ENCODE measurements around the gene COTL1. TPM values are rescaled to one million over a fixed set of nuclear protein-coding genes. Genes with fewer than 3 reads are reported as not detected.

The COTL1 gene
- total and polyA plus RNA-seq, 2 of the 13 experiments (the other 11 are each of a cell fraction or from before 2014, with no cell fraction given) = 8.7 to 16.9 TPM

DNA sequence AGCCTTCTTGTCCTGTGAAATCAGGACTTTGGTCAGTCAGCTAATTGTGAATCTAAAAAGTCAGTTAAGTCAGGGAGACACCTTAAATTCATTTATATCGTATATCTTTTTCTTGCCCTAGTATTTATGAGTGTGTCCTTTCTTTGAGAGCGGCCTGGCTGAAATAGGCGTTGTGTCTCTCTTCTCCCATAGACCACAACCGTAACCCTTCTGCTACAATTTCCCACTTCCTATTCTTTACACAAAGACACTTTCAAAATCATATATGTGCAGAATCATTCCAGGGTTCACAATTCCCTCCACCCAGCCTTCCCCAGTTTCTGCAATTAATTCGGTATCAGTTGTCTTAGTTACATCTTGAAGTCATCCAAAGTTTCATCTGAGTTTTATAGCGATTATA is 14.0 kb upstream of the COTL1 start:
- WGBS (ENCODE audit: low lambda C conversion rate) = 69% methylated on average over 6 of the region's 6 CpGs
- in situ Hi-C loops (cut with HindIII; ENCODE audit: extremely low pct_ligation_motif_present, low pct_unique_long_range_greater_than_20kb) = no loop called here
- DNase-seq (ENCODE audit: low spot score) (no peak), FAIRE-seq (no peak), ATAC-seq (no peak)
- H3K4me2 ChIP-seq (ENCODE audit: low read depth, low read length) = no peak overlapping the region
- no TSS peak for BruUV-seq (replicated peaks)
- no peak overlapping the region for H3K9ac ChIP-seq (ENCODE audit: insufficient read depth, low read depth, low read length)
- ChIA-PET CTCF (ENCODE audit: low intra/inter-chr PET ratio, low total read pairs) (no interaction called here), POLR2A (no interaction called here)
- no peaks in the 10 kb centered on the region for H3K9me3 ChIP-seq (ENCODE audit: low read length)
- no peak overlapping the region for H2AFZ ChIP-seq (ENCODE audit: low read length)
- H3K4me1 ChIP-seq (ENCODE audit: insufficient read depth, low read length) = peaks cover 32% of the 10 kb centered on the region
- H3K36me3 ChIP-seq (replicated peaks in 1 of 2; ENCODE audit: control insufficient read depth in 1 of 2, insufficient read depth in 2 of 2, low read length in 2 of 2) = no peaks in the 10 kb centered on the region
- H4K20me1 ChIP-seq (ENCODE audit: insufficient read depth, low read length) = no peaks in the 10 kb centered on the region
- no peaks in the 10 kb centered on the region for H3K79me2 ChIP-seq (ENCODE audit: insufficient read depth, low read length)
- peaks cover 1 to 25% of the 10 kb centered on the region in 2 experiments; a peak in 3 of 5 replicates for H3K27me3 ChIP-seq (ENCODE audit: control insufficient read depth in 1 of 2, insufficient read depth in 2 of 2, low read length in 2 of 2)
- intact Hi-C loops (cut with micrococcal nuclease; ENCODE audit: unreplicated experiment) = no loop called here
- no peak overlapping the region for H3K4me3 ChIP-seq (replicated peaks in 1 of 3; ENCODE audit: insufficient read depth in 1 of 3, low read depth in 2 of 3, low read length in 3 of 3)
- TF ChIP-seq NCOA2 (CRISPR knock-in tag; IDR thresholded peaks at IDR 0.05) (no peak), ZEB1 (IDR thresholded peaks at IDR 0.05; ENCODE audit: insufficient replicate concordance, low read depth) (no peak), ZNF562 (CRISPR knock-in tag; IDR thresholded peaks at IDR 0.05; ENCODE audit: borderline replicate concordance) (no peak), PHF8 (CRISPR knock-in tag; IDR thresholded peaks at IDR 0.05) (no peak), HMGA1 (CRISPR knock-in tag; conservative IDR thresholded peaks at IDR 0.05) (no peak), PHF20 (CRISPR knock-in tag; IDR thresholded peaks at IDR 0.05) (no peak), ARHGAP35 (CRISPR knock-in tag; IDR thresholded peaks at IDR 0.05; ENCODE audit: borderline replicate concordance) (no peak), SOX6 (IDR thresholded peaks at IDR 0.05) (no peak), SOX6 (CRISPR knock-in tag; IDR thresholded peaks at IDR 0.05) (no peak), KLF16 (CRISPR knock-in tag; IDR thresholded peaks at IDR 0.05) (no peak), PCBP2 (optimal IDR thresholded peaks at IDR 0.05; ENCODE audit: low read depth, low read length, poor library complexity, severe bottlenecking) (no peak), SOX5 (CRISPR knock-in tag; IDR thresholded peaks at IDR 0.05; ENCODE audit: borderline replicate concordance) (no peak), FOXJ3 (CRISPR knock-in tag; IDR thresholded peaks at IDR 0.05; ENCODE audit: borderline replicate concordance) (no peak)
- TF ChIP-seq, protein P1, sequence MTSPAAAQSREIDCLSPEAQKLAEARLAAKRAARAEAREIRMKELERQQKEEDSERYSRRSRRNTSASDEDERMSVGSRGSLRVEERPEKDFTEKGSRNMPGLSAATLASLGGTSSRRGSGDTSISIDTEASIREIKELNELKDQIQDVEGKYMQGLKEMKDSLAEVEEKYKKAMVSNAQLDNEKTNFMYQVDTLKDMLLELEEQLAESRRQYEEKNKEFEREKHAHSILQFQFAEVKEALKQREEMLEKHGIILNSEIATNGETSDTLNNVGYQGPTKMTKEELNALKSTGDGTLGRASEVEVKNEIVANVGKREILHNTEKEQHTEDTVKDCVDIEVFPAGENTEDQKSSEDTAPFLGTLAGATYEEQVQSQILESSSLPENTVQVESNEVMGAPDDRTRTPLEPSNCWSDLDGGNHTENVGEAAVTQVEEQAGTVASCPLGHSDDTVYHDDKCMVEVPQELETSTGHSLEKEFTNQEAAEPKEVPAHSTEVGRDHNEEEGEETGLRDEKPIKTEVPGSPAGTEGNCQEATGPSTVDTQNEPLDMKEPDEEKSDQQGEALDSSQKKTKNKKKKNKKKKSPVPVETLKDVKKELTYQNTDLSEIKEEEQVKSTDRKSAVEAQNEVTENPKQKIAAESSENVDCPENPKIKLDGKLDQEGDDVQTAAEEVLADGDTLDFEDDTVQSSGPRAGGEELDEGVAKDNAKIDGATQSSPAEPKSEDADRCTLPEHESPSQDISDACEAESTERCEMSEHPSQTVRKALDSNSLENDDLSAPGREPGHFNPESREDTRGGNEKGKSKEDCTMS (CRISPR knock-in tag; conservative IDR thresholded peaks at IDR 0.05) = no peak
- TF ChIP-seq, protein P2, sequence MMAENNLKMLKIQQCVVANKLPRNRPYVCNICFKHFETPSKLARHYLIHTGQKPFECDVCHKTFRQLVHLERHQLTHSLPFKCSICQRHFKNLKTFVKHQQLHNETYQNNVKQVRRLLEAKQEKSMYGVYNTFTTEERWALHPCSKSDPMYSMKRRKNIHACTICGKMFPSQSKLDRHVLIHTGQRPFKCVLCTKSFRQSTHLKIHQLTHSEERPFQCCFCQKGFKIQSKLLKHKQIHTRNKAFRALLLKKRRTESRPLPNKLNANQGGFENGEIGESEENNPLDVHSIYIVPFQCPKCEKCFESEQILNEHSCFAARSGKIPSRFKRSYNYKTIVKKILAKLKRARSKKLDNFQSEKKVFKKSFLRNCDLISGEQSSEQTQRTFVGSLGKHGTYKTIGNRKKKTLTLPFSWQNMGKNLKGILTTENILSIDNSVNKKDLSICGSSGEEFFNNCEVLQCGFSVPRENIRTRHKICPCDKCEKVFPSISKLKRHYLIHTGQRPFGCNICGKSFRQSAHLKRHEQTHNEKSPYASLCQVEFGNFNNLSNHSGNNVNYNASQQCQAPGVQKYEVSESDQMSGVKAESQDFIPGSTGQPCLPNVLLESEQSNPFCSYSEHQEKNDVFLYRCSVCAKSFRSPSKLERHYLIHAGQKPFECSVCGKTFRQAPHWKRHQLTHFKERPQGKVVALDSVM (CRISPR knock-in tag; IDR thresholded peaks at IDR 0.05) = no peak
- TF ChIP-seq, protein P3, sequence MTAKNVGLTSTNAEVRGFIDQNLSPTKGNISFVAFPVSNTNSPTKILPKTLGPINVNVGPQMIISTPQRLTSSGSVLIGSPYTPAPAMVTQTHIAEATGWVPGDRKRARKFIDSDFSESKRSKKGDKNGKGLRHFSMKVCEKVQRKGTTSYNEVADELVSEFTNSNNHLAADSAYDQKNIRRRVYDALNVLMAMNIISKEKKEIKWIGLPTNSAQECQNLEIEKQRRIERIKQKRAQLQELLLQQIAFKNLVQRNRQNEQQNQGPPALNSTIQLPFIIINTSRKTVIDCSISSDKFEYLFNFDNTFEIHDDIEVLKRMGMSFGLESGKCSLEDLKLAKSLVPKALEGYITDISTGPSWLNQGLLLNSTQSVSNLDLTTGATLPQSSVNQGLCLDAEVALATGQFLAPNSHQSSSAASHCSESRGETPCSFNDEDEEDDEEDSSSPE (CRISPR knock-in tag; IDR thresholded peaks at IDR 0.05) = no peak
- H3K27ac ChIP-seq (ENCODE audit: extremely low read length, insufficient read depth, low read length) = no peak overlapping the region
